PFSK-1 (cell line): ENCODE data around the gene CIAO2B.

Experiments used
- FOXP2 ChIP-seq: optimal IDR thresholded peaks from 2 replicates; pipeline ENCODE3; 2011; ENCODE audit warnings: borderline replicate concordance, control low read depth, inconsistent platforms; ENCODE audit not compliant: insufficient read depth; ENCODE audit errors: extremely low read length, extremely low read depth
- POLR2AphosphoS5 ChIP-seq: IDR thresholded peaks from 2 replicates; pipeline ENCODE4 v1.6.1; 2012; ENCODE audit warnings: low read depth, mild to moderate bottlenecking, control low read depth, low read length, moderate library complexity
- REST ChIP-seq, 2 experiments: IDR thresholded peaks; 2 replicates each; pipeline versions ENCODE4 v1.6.1 to v1.8.0; 2011 to 2012; ENCODE audit warnings: low read depth in 2 of 2, low read length in 2 of 2, control low read depth in 1 of 2, inconsistent platforms in 1 of 2, mild to moderate bottlenecking in 1 of 2, moderate library complexity in 1 of 2; ENCODE audit not compliant: insufficient read depth in 1 of 2
- SIN3A ChIP-seq: IDR thresholded peaks from 2 replicates; pipeline ENCODE4 v1.6.1; 2012; ENCODE audit warnings: mild to moderate bottlenecking, low read length, moderate library complexity, borderline replicate concordance; ENCODE audit not compliant: insufficient read depth
- TAF1 ChIP-seq: IDR thresholded peaks from 2 replicates; pipeline ENCODE4 v1.6.1; 2012; ENCODE audit warnings: low read length, control low read depth, borderline replicate concordance; ENCODE audit not compliant: insufficient read depth

The CIAO2B gene

GRCh38 chr16:66926171-66926947 is 7.8 kb downstream of the CIAO2B start:
- TF ChIP-seq SIN3A (no peak), REST (IDR thresholded peaks at IDR 0.05; ENCODE audit: insufficient read depth in 1 of 2, low read depth in 2 of 2, low read length in 2 of 2) (no peak), POLR2AphosphoS5 (no peak), FOXP2 (no peak), TAF1 (no peak)

GRCh38 chr16:66925322-66925840 is 8.8 kb downstream of the CIAO2B start, which contains the start of gene RRAD:
Gene RRAD (minus strand): TSS chr16:66925535. CDS start chr16:66925179, 356 bp downstream.
- TF ChIP-seq SIN3A (no peak), FOXP2 (no peak), REST (IDR thresholded peaks at IDR 0.05; ENCODE audit: insufficient read depth in 1 of 2, low read depth in 2 of 2, low read length in 2 of 2) (no peak), TAF1 (no peak), POLR2AphosphoS5 (no peak)

GRCh38 chr16:66924527-66925321 is 9.5 kb downstream of the CIAO2B start:
- TF ChIP-seq FOXP2 (peak; percentile 12), TAF1 (no peak)

- TF ChIP-seq TAF1: no peak
- TF ChIP-seq POLR2AphosphoS5: no peak
- no peak for TF ChIP-seq FOXP2
- no peak for TF ChIP-seq SIN3A
- TF ChIP-seq REST (IDR thresholded peaks at IDR 0.05; ENCODE audit: insufficient read depth in 1 of 2, low read depth in 2 of 2, low read length in 2 of 2): no peak
These were observed 10.3 kb downstream of the CIAO2B start for GRCh38 chr16:66923866-66924265.

GRCh38 chr16:66923247-66923731 is 10.9 kb downstream of the CIAO2B start:
- TF ChIP-seq POLR2AphosphoS5 (no peak), TAF1 (no peak), REST (IDR thresholded peaks at IDR 0.05; ENCODE audit: insufficient read depth in 1 of 2, low read depth in 2 of 2, low read length in 2 of 2) (no peak), SIN3A (no peak), FOXP2 (no peak)
